Ascending aorta (tissue), 2 donors: Measurements from ENCODE around the gene ARVCF. TPM values are rescaled to one million over a fixed set of nuclear protein-coding genes. Genes with fewer than 3 reads are reported as not detected.
A peak's percentile ranks its signal among the peaks of the same experiment; 100 is the strongest.

Experiments used
- DNase-seq, 2 donors: peaks; one replicate each; pipeline ENCODE4 v3.0.0-alpha.2; 2019; ENCODE audit warnings: low spot score in 2 of 2
- H3K27ac ChIP-seq, 2 donors: fragments of 200-600 bp; sonication (generic); one replicate each; pipeline ENCODE4 v1.5.1; 2016 to 2017; ENCODE audit warnings: mild to moderate bottlenecking in 1 of 2
- H3K27me3 ChIP-seq: fragments of 200-600 bp; sonication (generic); one replicate; pipeline ENCODE4 v1.5.1; 2017
- H3K36me3 ChIP-seq, 2 donors: fragments of 200-600 bp; sonication (generic); one replicate each; pipeline ENCODE4 v1.5.1; 2016
- H3K4me1 ChIP-seq, 2 donors: fragments of 200-600 bp; sonication (generic); one replicate each; pipeline ENCODE4 v1.5.1; 2016 to 2017; ENCODE audit warnings: mild to moderate bottlenecking in 1 of 2
- H3K4me3 ChIP-seq, 2 donors: fragments of 200-600 bp; sonication (generic); one replicate each; pipeline ENCODE4 v1.5.1; 2016 to 2017; ENCODE audit warnings: mild to moderate bottlenecking in 1 of 2
- H3K9me3 ChIP-seq, 2 donors: fragments of 200-600 bp; sonication (generic); one replicate each; pipeline ENCODE4 v1.5.1; 2016
- CTCF ChIP-seq, 3 experiments: fragments of 200-600 bp in 2 of 3; fragments of 450-650 bp in 1 of 3; sonication (generic) in 2 of 3; IDR thresholded peaks; one replicate each; pipeline ENCODE4 v1.5.1; 2016 to 2019; ENCODE audit warnings: antibody characterized with exemption in 3 of 3, mild to moderate bottlenecking in 1 of 3, moderate library complexity in 1 of 3
- intact Hi-C: fragments of 100-400 bp; cut with DNase I; formaldehyde crosslinking; loops from one replicate; pipeline ENCODE4 v1.15.1; 2023
- total RNA-seq: library from RNA; depleted of rRNA; stranded (reverse); fragments of >200 nt; gene quantifications from one replicate; pipeline ENCODE4 v1.1.0, GENCODE V29; 2016

Gene ARVCF
- total RNA-seq, 1 donor from 2014 or later, result 252 TPM

- Histone ChIP-seq H3K9me3 (no peaks in the 10 kb centered on the region), H3K36me3 (no peaks in the 10 kb centered on the region), H3K27ac (no peak overlapping the region), H3K27me3 (no peaks in the 10 kb centered on the region), H3K4me1 (peaks cover 6 to 15% of the 10 kb centered on the region in 2 donors), H3K4me3 (no peak overlapping the region)
- DNase-seq, result no peak
- TF ChIP-seq CTCF (IDR thresholded peaks at IDR 0.05), result no peak
- intact Hi-C loops, result no loop called here
Observed at GRCh38 chr22:20014526-20015186, 2.0 kb downstream of the ARVCF start.

GRCh38 chr22:20013382-20013871 is 3.2 kb downstream of the ARVCF start:
- no peaks in the 10 kb centered on the region for H3K36me3 ChIP-seq
- peak in 1 of 2 donors; percentile 84 for DNase-seq
- peak; percentile 89 to 99 (median 90) for TF ChIP-seq CTCF (IDR thresholded peaks at IDR 0.05)
- H3K27ac ChIP-seq, result no peak overlapping the region
- peaks cover 6 to 15% of the 10 kb centered on the region in 2 donors for H3K4me1 ChIP-seq
- no peaks in the 10 kb centered on the region for H3K9me3 ChIP-seq
- intact Hi-C loops, result loop anchor here (1.0 kb wide), 1 partner anchor 43 kb away; no protein-coding TSS in a partner anchor
- no peaks in the 10 kb centered on the region for H3K27me3 ChIP-seq
- no peak overlapping the region for H3K4me3 ChIP-seq

GRCh38 chr22:20012741-20013331 is 3.8 kb downstream of the ARVCF start:
- DNase-seq, result no peak
- no peak for TF ChIP-seq CTCF (IDR thresholded peaks at IDR 0.05)
- Histone ChIP-seq H3K36me3 (no peaks in the 10 kb centered on the region), H3K4me3 (no peak overlapping the region), H3K4me1 (peaks cover 6 to 15% of the 10 kb centered on the region in 2 donors), H3K27me3 (no peaks in the 10 kb centered on the region), H3K9me3 (no peaks in the 10 kb centered on the region), H3K27ac (no peak overlapping the region)
- intact Hi-C loops, result loop anchor here (1.0 kb wide), 1 partner anchor 43 kb away; no protein-coding TSS in a partner anchor

- H3K9me3 ChIP-seq, result no peaks in the 10 kb centered on the region
- intact Hi-C loops, result no loop called here
- H3K36me3 ChIP-seq, result no peaks in the 10 kb centered on the region
- no peak for DNase-seq
- H3K4me1 ChIP-seq, result peaks cover 6 to 11% of the 10 kb centered on the region in 2 donors
- no peak overlapping the region for H3K4me3 ChIP-seq
- H3K27ac ChIP-seq, result no peak overlapping the region
- no peaks in the 10 kb centered on the region for H3K27me3 ChIP-seq
- TF ChIP-seq CTCF (IDR thresholded peaks at IDR 0.05), result no peak
Observed at GRCh38 chr22:20011993-20012740, 4.5 kb downstream of the ARVCF start.

GRCh38 chr22:20011123-20011992 is 5.3 kb downstream of the ARVCF start:
- intact Hi-C loops, result no loop called here
- no peak overlapping the region for H3K27ac ChIP-seq
- peaks cover 6 to 9% of the 10 kb centered on the region in 2 donors for H3K4me1 ChIP-seq
- H3K27me3 ChIP-seq, result no peaks in the 10 kb centered on the region
- no peak for TF ChIP-seq CTCF (IDR thresholded peaks at IDR 0.05)
- H3K36me3 ChIP-seq, result no peaks in the 10 kb centered on the region
- H3K4me3 ChIP-seq, result no peak overlapping the region
- no peaks in the 10 kb centered on the region for H3K9me3 ChIP-seq
- DNase-seq, result no peak
